Caco-2 (cell line): Measurements from ENCODE around the gene ABRACL. TPM values are rescaled to one million over a fixed set of nuclear protein-coding genes. Genes with fewer than 3 reads are reported as not detected.

Source experiments
- BruUV-seq: library from RNA; stranded (reverse); fragments of 400-500 nt; replicated peaks from 2 replicates; lab custom pipeline; 2021; lab: Mats Ljungman, UMichigan
- CTCF ChIA-PET: fragments of 300-600 bp; sonication (Branson Sonifier 250); formaldehyde crosslinking; loops from one replicate; lab custom pipeline; 2022; ENCODE audit warnings: antibody characterized with exemption; lab: Charles Lee
- POLR2A ChIA-PET: fragments of 300-600 bp; sonication (Branson Sonifier 250); formaldehyde crosslinking; loops from one replicate; lab custom pipeline; 2022; ENCODE audit warnings: antibody characterized with exemption; lab: Charles Lee
- DNase-seq, 2 experiments: peaks; one replicate each; pipeline versions ENCODE4 v3.0.0 to v3.0.0-alpha.2; 2020 to 2022
- H3K27me3 ChIP-seq: replicated peaks from 2 replicates; pipeline ENCODE4 v1.6.0; 2011; ENCODE audit warnings: low read length; ENCODE audit not compliant: control insufficient read depth, insufficient read depth
- H3K36me3 ChIP-seq: 2 replicates; pipeline ENCODE4 v1.5.1; 2011; ENCODE audit warnings: low read length; ENCODE audit not compliant: control insufficient read depth, insufficient read depth
- H3K4me1 ChIP-seq: fragments of 250-450 bp; sonication (Bioruptor Pico); 2 replicates; pipeline ENCODE4 v1.5.1; 2020; ENCODE audit warnings: mild to moderate bottlenecking
- H3K4me3 ChIP-seq: 2 replicates; pipeline ENCODE4 v1.5.1; 2011; ENCODE audit warnings: low read depth, mild to moderate bottlenecking, control low read depth, low read length
- H3K9me3 ChIP-seq: fragments of 250-450 bp; sonication (Bioruptor Pico); 2 replicates; pipeline ENCODE4 v1.5.1; 2020; ENCODE audit warnings: mild to moderate bottlenecking, moderate library complexity
- H3K27ac Mint-ChIP-seq: one replicate; pipeline ENCODE4 v1.8.0; 2022; ENCODE audit warnings: mixed read lengths; ENCODE audit not compliant: unreplicated experiment
- H3K27me3 Mint-ChIP-seq: one replicate; pipeline ENCODE4 v1.8.0; 2022; ENCODE audit warnings: mixed read lengths; ENCODE audit not compliant: insufficient read depth, unreplicated experiment
- H3K36me3 Mint-ChIP-seq: one replicate; pipeline ENCODE4 v1.8.0; 2022; ENCODE audit warnings: mild to moderate bottlenecking, mixed read lengths; ENCODE audit not compliant: insufficient read depth, unreplicated experiment
- H3K4me1 Mint-ChIP-seq: one replicate; pipeline ENCODE4 v1.8.0; 2022; ENCODE audit warnings: low read depth, mixed read lengths; ENCODE audit not compliant: unreplicated experiment
- H3K4me3 Mint-ChIP-seq: one replicate; pipeline ENCODE4 v1.8.0; 2022; ENCODE audit warnings: mild to moderate bottlenecking, moderate library complexity, mixed read lengths; ENCODE audit not compliant: unreplicated experiment
- H3K9me3 Mint-ChIP-seq: one replicate; pipeline ENCODE4 v1.8.0; 2022; ENCODE audit warnings: mixed read lengths; ENCODE audit not compliant: unreplicated experiment
- CTCF ChIP-seq, 2 experiments: fragments of 200-600 bp in 1 of 2; IDR thresholded peaks; 1 replicate in 1 of 2; 2 replicates in 1 of 2; pipeline versions ENCODE4 v1.5.1 to v1.8.0; 2011 to 2022; ENCODE audit warnings: antibody characterized with exemption in 1 of 2, control low read depth in 1 of 2, inconsistent platforms in 1 of 2, low read depth in 1 of 2, low read length in 1 of 2, mild to moderate bottlenecking in 1 of 2, moderate library complexity in 1 of 2; ENCODE audit not compliant: insufficient read depth in 1 of 2, severe bottlenecking in 1 of 2, unreplicated experiment in 1 of 2
- intact Hi-C: fragments of 100-400 bp; cut with micrococcal nuclease; formaldehyde crosslinking; loops from one replicate; pipeline ENCODE4 v1.10.0; 2022; ENCODE audit not compliant: unreplicated experiment
- total RNA-seq: library from RNA; stranded (reverse); gene quantifications from 2 replicates; pipeline ENCODE4 v1.2.3, GENCODE V29; 2022

ABRACL gene
- total RNA-seq, 1 experiment from 2014 or later: 90.3 TPM

GRCh38 chr6:138987080-138987642 lies 41.4 kb upstream of the ABRACL start:
- peak overlapping the region; percentile 90 for H3K4me3 Mint-ChIP-seq
- peaks cover 31% of the 10 kb centered on the region for H3K4me1 ChIP-seq
- peak overlapping the region; percentile 91 for H3K27ac Mint-ChIP-seq
- H3K36me3 ChIP-seq: no peaks in the 10 kb centered on the region
- H3K9me3 ChIP-seq: no peaks in the 10 kb centered on the region
- POLR2A ChIA-PET: no interaction called here
- no peaks in the 10 kb centered on the region for H3K9me3 Mint-ChIP-seq
- no peaks in the 10 kb centered on the region for H3K27me3 Mint-ChIP-seq
- peaks cover 10% of the 10 kb centered on the region for H3K4me1 Mint-ChIP-seq
- BruUV-seq: no TSS peak
- H3K36me3 Mint-ChIP-seq: no peaks in the 10 kb centered on the region
- no peaks in the 10 kb centered on the region for H3K27me3 ChIP-seq
- CTCF ChIA-PET: interaction anchor here (1.0 kb wide), 1 partner anchor 28 kb away, joined by 3 read pairs; no protein-coding TSS in a partner anchor
- DNase-seq: peak in 1 of 2 experiments; percentile 43
- intact Hi-C loops: no loop called here
- peak overlapping the region; percentile 94 for H3K4me3 ChIP-seq
- TF ChIP-seq CTCF (IDR thresholded peaks at IDR 0.05; ENCODE audit: insufficient read depth in 1 of 2, low read depth in 1 of 2, low read length in 1 of 2, severe bottlenecking in 1 of 2, unreplicated experiment in 1 of 2): no peak

DNA sequence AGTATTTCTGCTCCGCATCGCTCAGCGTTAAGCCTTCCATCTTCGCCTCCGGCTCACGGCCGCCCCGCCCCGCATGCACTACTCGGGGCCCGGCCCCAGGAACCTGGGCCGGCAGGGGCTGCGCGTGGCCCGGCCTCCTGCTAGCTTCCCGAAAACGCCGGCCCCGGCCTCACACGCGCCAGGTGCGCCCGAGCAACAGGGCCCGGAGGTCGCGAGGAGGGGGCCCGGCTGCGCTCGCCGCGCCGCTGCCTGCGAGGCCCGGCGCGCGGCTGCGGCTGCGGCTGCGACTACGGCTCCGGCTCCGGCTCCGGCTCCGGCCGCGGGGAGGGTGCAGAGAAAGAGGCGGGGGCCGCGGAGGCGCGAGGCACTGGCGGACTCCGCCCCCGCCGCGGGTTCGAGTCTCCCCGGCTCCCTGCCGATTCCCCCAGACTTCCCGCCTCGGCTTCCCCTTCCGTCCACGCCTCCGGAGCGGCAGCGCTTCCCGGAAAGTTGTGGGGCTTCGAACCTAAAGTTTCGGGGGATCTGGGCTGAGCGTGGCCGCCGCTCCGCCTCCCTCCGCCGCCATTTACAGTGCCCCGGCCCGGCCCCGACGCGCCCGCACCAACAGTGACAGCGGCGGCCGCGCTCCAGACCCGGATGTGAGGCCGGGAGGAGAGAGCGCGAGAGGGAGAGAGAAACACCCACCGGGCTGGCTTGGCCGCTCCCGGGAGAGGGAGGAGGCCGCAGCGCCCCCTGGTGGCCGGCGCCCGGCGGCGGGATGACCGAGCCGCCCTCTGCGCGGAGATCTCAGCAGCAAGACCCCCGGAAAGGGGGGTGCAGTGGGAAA lies 40.7 kb upstream of the ABRACL start, which contains the start of gene REPS1:
TSS of gene REPS1 (minus strand) at position 611 of the 826 bp plus-strand sequence. CDS start at position 40, 571 bp downstream.
- CTCF ChIA-PET: interaction anchor here (1.0 kb wide), 1 partner anchor 27 kb away, joined by 3 read pairs; no protein-coding TSS in a partner anchor
- DNase-seq: peak; percentile 91 to 95
- peak within 1 kb of the TSS; percentile 90 for H3K4me3 Mint-ChIP-seq
- no peaks in the 10 kb centered on the region for H3K9me3 Mint-ChIP-seq
- no peaks in the 10 kb centered on the region for H3K27me3 Mint-ChIP-seq
- peak within 1 kb of the TSS; percentile 91 for H3K27ac Mint-ChIP-seq
- peak within 1 kb of the TSS; percentile 94 for H3K4me3 ChIP-seq
- peak; percentile 89 to 93 for TF ChIP-seq CTCF (IDR thresholded peaks at IDR 0.05; ENCODE audit: insufficient read depth in 1 of 2, low read depth in 1 of 2, low read length in 1 of 2, severe bottlenecking in 1 of 2, unreplicated experiment in 1 of 2)
- no TSS peak for BruUV-seq
- no peaks in the 10 kb centered on the region for H3K9me3 ChIP-seq
- intact Hi-C loops: loop anchor here (2.0 kb wide), 4 partner anchors 23 to 121 kb away; no protein-coding TSS in a partner anchor
- peaks cover 30% of the 10 kb centered on the region for H3K4me1 ChIP-seq
- peaks cover 12% of the 10 kb centered on the region for H3K4me1 Mint-ChIP-seq
- H3K36me3 ChIP-seq: no peaks in the 10 kb centered on the region
- POLR2A ChIA-PET: no interaction called here
- H3K36me3 Mint-ChIP-seq: no peaks in the 10 kb centered on the region
- no peaks in the 10 kb centered on the region for H3K27me3 ChIP-seq

DNA sequence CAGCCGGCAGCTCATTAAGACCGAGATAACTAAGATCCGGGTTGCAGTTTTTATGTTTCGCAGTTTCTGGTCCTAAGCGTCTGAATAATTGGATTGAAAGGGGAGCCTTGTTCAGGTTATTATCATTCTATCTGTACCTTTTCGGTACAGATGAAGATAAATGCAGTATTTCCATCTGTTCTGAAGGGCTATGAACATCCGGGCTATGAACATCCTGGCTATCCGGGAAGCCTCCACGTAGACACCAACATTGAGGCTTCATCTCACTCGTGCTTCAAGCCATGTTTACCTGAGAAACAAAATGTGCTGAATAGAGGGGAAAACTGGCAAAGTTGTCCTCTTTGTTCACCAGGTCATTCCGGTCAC lies 40.1 kb upstream of the ABRACL start:
- H3K4me3 ChIP-seq: peak overlapping the region; percentile 31
- ChIA-PET POLR2A (interaction anchor here (0.5 to 1.2 kb wide), 5 partner anchors 22 to 386 kb away, joined by 3 to 4 read pairs (median 4); partner anchors contain the start of gene CITED2), CTCF (interaction anchor here (0.6 to 1.0 kb wide), 3 partner anchors 27 to 215 kb away, joined by 3 read pairs; partner anchors contain the start of gene CCDC28A)
- no peaks in the 10 kb centered on the region for H3K36me3 ChIP-seq
- H3K4me3 Mint-ChIP-seq: peak overlapping the region; percentile 90
- intact Hi-C loops: loop anchor here (2.0 kb wide), 4 partner anchors 22 to 120 kb away; no protein-coding TSS in a partner anchor
- no peaks in the 10 kb centered on the region for H3K36me3 Mint-ChIP-seq
- no peaks in the 10 kb centered on the region for H3K9me3 Mint-ChIP-seq
- H3K4me1 ChIP-seq: peaks cover 36% of the 10 kb centered on the region
- BruUV-seq: no TSS peak
- H3K27me3 Mint-ChIP-seq: no peaks in the 10 kb centered on the region
- H3K27ac Mint-ChIP-seq: peak overlapping the region; percentile 91
- TF ChIP-seq CTCF (IDR thresholded peaks at IDR 0.05; ENCODE audit: insufficient read depth in 1 of 2, low read depth in 1 of 2, low read length in 1 of 2, severe bottlenecking in 1 of 2, unreplicated experiment in 1 of 2): no peak
- H3K27me3 ChIP-seq: no peaks in the 10 kb centered on the region
- no peaks in the 10 kb centered on the region for H3K9me3 ChIP-seq
- no peak for DNase-seq
- H3K4me1 Mint-ChIP-seq: peaks cover 18% of the 10 kb centered on the region
